CD4-positive, alpha-beta T cell treated with Interleukin-15 for 4 hours (primary cell): ENCODE results near the gene NTPCR.

Source experiments
- DNase-seq: peaks from one replicate; pipeline ENCODE4 v3.0.0-alpha.2; 2020; ENCODE audit warnings: low spot score

Gene NTPCR

GRCh38 chr1:233010146-233010545 is 59.7 kb downstream of the NTPCR start:
- no peak for DNase-seq

GRCh38 chr1:233012021-233012420 is 61.6 kb downstream of the NTPCR start:
- no peak for DNase-seq

DNA sequence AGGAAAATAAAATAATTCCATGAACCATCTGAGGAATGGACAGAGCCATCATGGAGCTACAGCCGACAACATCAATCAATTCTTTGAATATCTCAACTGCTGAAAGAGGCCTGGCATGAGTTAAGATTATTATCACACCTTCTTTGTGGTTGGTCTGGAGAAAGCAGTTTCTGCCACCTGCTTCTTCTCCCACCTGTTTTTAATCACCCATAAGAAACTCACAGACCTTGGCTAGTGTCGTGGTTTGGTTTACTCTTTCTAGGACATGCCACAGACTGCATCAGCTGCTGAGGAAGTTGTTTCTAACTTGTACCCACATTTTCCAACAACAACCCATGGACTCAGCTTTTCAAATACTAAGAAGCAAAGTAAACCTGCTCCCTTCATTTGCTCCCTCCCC is 65.6 kb downstream of the NTPCR start:
- DNase-seq, result no peak

GRCh38 chr1:233016798-233017197 is 66.4 kb downstream of the NTPCR start:
- DNase-seq, result no peak

DNA sequence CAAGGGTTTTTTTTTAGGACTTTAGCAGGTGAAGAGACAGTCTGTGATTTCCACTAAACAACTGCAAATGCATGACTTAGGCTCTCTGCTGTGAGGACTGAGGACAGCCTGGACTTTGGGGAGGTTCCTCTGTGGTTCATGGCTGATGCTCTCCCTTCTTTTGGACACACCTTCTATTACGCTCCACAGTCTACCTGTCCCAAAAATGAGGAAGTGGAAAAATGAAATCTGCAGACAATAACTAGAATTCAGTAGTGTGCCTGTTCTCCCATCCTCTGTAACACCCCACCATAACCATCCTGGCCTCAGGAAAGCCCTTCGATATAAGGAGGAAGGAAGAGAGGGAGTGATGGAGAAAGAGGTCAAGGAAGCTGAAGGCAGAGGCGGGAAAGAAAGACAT is 68.7 kb downstream of the NTPCR start:
- DNase-seq, result no peak

GRCh38 chr1:233019778-233020325 is 69.4 kb downstream of the NTPCR start:
- DNase-seq, result no peak

DNA sequence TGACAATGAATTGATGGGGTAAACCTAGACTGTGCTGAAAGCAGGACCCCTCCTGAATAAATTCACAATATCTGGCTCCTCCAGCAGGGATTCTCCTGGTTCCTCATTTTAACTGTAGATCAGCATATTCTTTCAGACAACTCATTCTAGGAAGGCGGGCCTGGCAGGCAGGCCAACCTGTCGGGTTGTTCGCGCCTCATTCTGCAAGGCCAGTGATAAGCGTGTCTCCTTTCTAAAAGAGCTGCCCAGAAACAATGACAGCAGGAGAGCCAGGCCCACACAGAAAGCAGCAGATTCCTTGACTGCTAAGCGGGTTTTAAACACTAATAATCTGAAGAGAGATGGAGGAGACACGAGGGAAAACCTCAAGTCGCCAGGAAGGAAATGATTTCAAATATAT is 70.0 kb downstream of the NTPCR start:
- DNase-seq, result no peak

GRCh38 chr1:233022246-233022645 is 71.8 kb downstream of the NTPCR start:
- DNase-seq, result no peak

DNA sequence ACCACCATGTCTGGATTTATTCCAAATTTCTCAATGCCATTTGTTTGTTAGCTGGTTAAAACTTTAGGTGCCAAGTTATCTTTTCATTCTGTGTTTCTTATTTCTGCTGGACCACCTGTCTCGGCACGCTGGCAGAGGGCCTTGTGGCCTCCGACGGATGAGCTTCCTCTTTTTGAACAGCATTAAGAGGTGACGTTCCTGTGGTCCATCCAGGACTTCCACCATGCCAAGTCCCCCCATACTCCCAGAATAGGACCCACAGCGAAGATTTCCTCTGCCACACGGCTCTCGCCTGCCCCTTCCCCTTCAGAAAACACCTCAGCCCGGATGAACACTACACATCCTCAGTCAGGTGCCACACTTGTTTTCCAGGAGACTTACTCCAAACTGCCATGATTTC is 73.8 kb downstream of the NTPCR start:
- DNase-seq, result no peak

GRCh38 chr1:233025157-233025556 is 74.7 kb downstream of the NTPCR start:
- no peak for DNase-seq

- no peak for DNase-seq
Measured at GRCh38 chr1:233025567-233025966, 75.2 kb downstream of the NTPCR start.

DNA sequence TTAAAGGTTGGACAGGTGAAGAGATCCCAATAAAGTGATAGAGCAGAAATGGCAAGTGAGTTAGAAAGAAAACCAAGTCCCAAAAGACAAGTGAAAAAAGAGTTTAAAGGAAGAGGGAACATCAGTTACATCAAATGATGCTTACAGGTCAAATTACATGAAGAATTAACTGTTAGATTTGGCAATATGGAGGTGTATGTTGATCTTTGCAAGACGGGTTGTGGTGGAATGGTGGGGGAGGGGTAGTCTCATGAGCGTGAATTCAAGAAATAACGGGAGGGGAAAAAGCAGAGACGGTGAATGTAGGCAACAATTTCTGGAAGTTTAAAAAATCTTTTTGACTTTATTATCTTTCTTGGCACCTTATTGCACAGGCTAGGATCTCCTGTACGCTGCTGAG is 76.6 kb downstream of the NTPCR start:
- DNase-seq, result no peak

- no peak for DNase-seq
Measured at GRCh38 chr1:233031521-233031920, 81.1 kb downstream of the NTPCR start.

DNA sequence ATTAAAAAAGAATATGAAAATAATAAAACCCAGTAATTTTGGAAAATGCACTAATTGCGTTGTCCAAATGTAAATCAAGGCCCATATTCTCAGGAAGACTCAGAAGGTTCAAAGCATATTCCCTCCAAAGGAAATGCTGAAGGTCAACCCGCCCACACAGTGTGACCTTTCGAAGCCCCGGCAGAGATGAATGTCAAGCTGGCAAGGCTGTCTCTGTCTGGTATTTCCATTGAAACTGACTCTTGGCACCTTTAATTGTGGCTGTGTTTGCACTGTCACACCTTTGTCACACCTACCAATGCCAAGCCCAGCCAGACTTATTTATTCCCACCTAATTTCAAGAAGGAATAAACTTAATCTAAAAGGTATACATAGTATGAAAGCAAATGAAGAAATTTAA is 82.5 kb downstream of the NTPCR start:
- DNase-seq, result no peak

GRCh38 chr1:233033361-233033760 is 83.0 kb downstream of the NTPCR start:
- DNase-seq, result no peak
